GM12878 (cell line): Measurements from ENCODE around the gene GRM7. TPM values are rescaled to one million over a fixed set of nuclear protein-coding genes. Genes with fewer than 3 reads are reported as not detected.

ENCODE experiments used
- ATAC-seq: fragments of 200-7000 bp; cut with Tn5 transposase; 3 replicates; pipeline ENCODE4 v1.9.1; 2020; ENCODE audit warnings: mild to moderate bottlenecking, moderate library complexity
- BruUV-seq: library from RNA; stranded (reverse); fragments of 400-500 nt; replicated peaks from 2 replicates; lab custom pipeline; 2021; lab: Mats Ljungman, UMichigan
- CTCF ChIA-PET: fragments of 300-600 bp; sonication (Branson Sonifier 250); formaldehyde crosslinking; extraction: SDS; loops from one replicate; lab custom pipeline; 2021; ENCODE audit warnings: inconsistent platforms; lab: Yijun Ruan, JAX
- POLR2A ChIA-PET: fragments of 350-600 bp; formaldehyde crosslinking; extraction: SDS; loops from one replicate; lab custom pipeline; 2021; ENCODE audit warnings: inconsistent platforms; lab: Charles Lee
- RAD21 ChIA-PET: fragments of 300-600 bp; sonication (Branson Sonifier 250); formaldehyde crosslinking; loops from one replicate; lab custom pipeline; 2023; ENCODE audit warnings: antibody characterized with exemption; ENCODE audit not compliant: unreplicated experiment; lab: Charles Lee
- SMC1A ChIA-PET: fragments of 300-600 bp; sonication (Branson Sonifier 250); formaldehyde crosslinking; loops from one replicate; lab custom pipeline; 2023; ENCODE audit not compliant: unreplicated experiment, uncharacterized antibody; lab: Charles Lee
- DNase-seq: peaks from one replicate; pipeline ENCODE4 v3.0.0-alpha.2; 2011; ENCODE audit warnings: low read depth, low spot score
- FAIRE-seq: peaks from 3 replicates; lab custom pipeline; 2011; peaks lifted over from hg19 to GRCh38; lab: Jason Lieb, UNC
- H2AFZ ChIP-seq: 2 replicates; pipeline ENCODE4 v1.6.0; 2011; ENCODE audit warnings: low read depth, low read length, control low read depth; ENCODE audit not compliant: control insufficient read depth
- H3K27ac ChIP-seq: 2 replicates; pipeline ENCODE4 v1.5.1; 2011; ENCODE audit warnings: control low read depth; ENCODE audit not compliant: control insufficient read depth, insufficient read depth
- H3K27me3 ChIP-seq, 2 experiments: replicated peaks in 1 of 2; 2 replicates each; pipeline versions ENCODE4 v1.6.0 to v1.6.1; 2011; ENCODE audit warnings: low read length in 1 of 2; ENCODE audit not compliant: control insufficient read depth in 2 of 2, insufficient read depth in 2 of 2
- H3K36me3 ChIP-seq, 2 experiments: 2 replicates each; pipeline ENCODE4 v1.5.1; 2011; ENCODE audit warnings: low read length in 1 of 2; ENCODE audit not compliant: control insufficient read depth in 2 of 2, insufficient read depth in 2 of 2
- H3K4me1 ChIP-seq: 2 replicates; pipeline ENCODE4 v1.6.1; 2011; ENCODE audit warnings: mild to moderate bottlenecking, low read length, moderate library complexity, mixed read lengths; ENCODE audit not compliant: control insufficient read depth, insufficient read depth
- H3K4me2 ChIP-seq: 2 replicates; pipeline ENCODE4 v1.6.0; 2011; ENCODE audit warnings: control low read depth; ENCODE audit not compliant: control insufficient read depth, insufficient read depth
- H3K4me3 ChIP-seq: fragments of 200-600 bp; sonication (generic); 2 replicates; pipeline ENCODE4 v1.5.1; 2016
- H3K79me2 ChIP-seq: 2 replicates; pipeline ENCODE4 v1.6.0; 2011; ENCODE audit warnings: low read length; ENCODE audit not compliant: control insufficient read depth, insufficient read depth
- H3K9ac ChIP-seq: 2 replicates; pipeline ENCODE4 v1.8.0; 2011; ENCODE audit warnings: low read length, control low read depth, mixed read lengths; ENCODE audit not compliant: control insufficient read depth, insufficient read depth
- H3K9me3 ChIP-seq: replicated peaks from 3 replicates; pipeline ENCODE4 v1.5.1; 2011; ENCODE audit warnings: mild to moderate bottlenecking, low read length; ENCODE audit not compliant: control insufficient read depth, insufficient read depth
- H4K20me1 ChIP-seq: 2 replicates; pipeline ENCODE4 v1.6.0; 2011; ENCODE audit not compliant: control insufficient read depth, insufficient read depth
- EZH2 ChIP-seq: IDR thresholded peaks from 2 replicates; pipeline ENCODE4 v1.6.1; 2012; ENCODE audit warnings: low read depth, mild to moderate bottlenecking, control low read depth, inconsistent platforms, low read length, borderline replicate concordance; ENCODE audit not compliant: control insufficient read depth
- IRF4 ChIP-seq: IDR thresholded peaks from 2 replicates; pipeline ENCODE4 v1.6.1; 2011; ENCODE audit warnings: low read depth, low read length
- LARP7 ChIP-seq: fragments of 450-650 bp; IDR thresholded peaks from 2 replicates; pipeline ENCODE4 v1.6.1; 2017; ENCODE audit warnings: mild to moderate bottlenecking
- MEF2B ChIP-seq: fragments of 450-650 bp; IDR thresholded peaks from 2 replicates; pipeline ENCODE4 v1.6.1; 2018; ENCODE audit warnings: mild to moderate bottlenecking, moderate library complexity; ENCODE audit not compliant: partially characterized antibody, poor library complexity, severe bottlenecking
- POLR2A ChIP-seq: IDR thresholded peaks from 2 replicates; pipeline ENCODE4 v1.6.1; 2011; ENCODE audit warnings: low read depth, mild to moderate bottlenecking, low read length
- SMAD1 ChIP-seq: fragments of 450-650 bp; IDR thresholded peaks from 2 replicates; pipeline ENCODE4 v1.6.1; 2018; ENCODE audit warnings: mild to moderate bottlenecking, low read depth; ENCODE audit not compliant: partially characterized antibody
- SRF ChIP-seq, 2 experiments: IDR thresholded peaks; 2 replicates each; pipeline ENCODE4 v1.6.1; 2011; ENCODE audit warnings: low read depth in 2 of 2, low read length in 2 of 2, mild to moderate bottlenecking in 1 of 2, moderate library complexity in 1 of 2
- STAT1 ChIP-seq: fragments of 450-650 bp; conservative IDR thresholded peaks from 2 replicates; pipeline ENCODE4 v1.6.1; 2014; ENCODE audit warnings: antibody characterized with exemption, mild to moderate bottlenecking
- STAT3 ChIP-seq: IDR thresholded peaks from 2 replicates; pipeline ENCODE4 v1.6.1; 2011; ENCODE audit warnings: low read depth, low read length, improper control_type of control experiment
- TARDBP ChIP-seq: IDR thresholded peaks from 2 replicates; pipeline ENCODE4 v1.6.1; 2016; ENCODE audit warnings: borderline replicate concordance
- in situ Hi-C: fragments of 300-500 bp; cut with MboI; formaldehyde crosslinking; loops from 9 replicates; pipeline ENCODE4 v1.14.3; 2018; ENCODE audit warnings: mixed read lengths
- intact Hi-C: fragments of 100-400 bp; cut with micrococcal nuclease; formaldehyde crosslinking; loops from one replicate; pipeline ENCODE4 v1.14.2; 2022; ENCODE audit not compliant: unreplicated experiment
- polyA plus RNA-seq, 11 experiments: library from polyadenylated mRNA; depleted of rRNA in 4 of 11; unstranded in 6 of 11; stranded (reverse) in 5 of 11; fragments of >200 nt; fragmentation: Nextera tagmentation in 4 of 11; fragmentation: Illumina TruSeq in 1 of 11; extraction: Ambion mirVana in 4 of 11; extraction: Trizol in 1 of 11; gene quantifications; 1 replicate in 1 of 11; 2 replicates in 10 of 11; pipeline versions ENCODE4 v1.2.1 to v1.2.3, GENCODE V29; 2011 to 2016; ENCODE audit warnings: inconsistent platforms in 2 of 11, missing spikeins in 2 of 11, low read depth in 1 of 11
- total RNA-seq, 4 experiments: library from RNA; depleted of rRNA in 3 of 4; stranded (reverse); fragments of >200 nt in 3 of 4; fragmentation: Illumina TruSeq in 1 of 4; extraction: Trizol in 1 of 4; gene quantifications; 2 replicates each; pipeline versions ENCODE4 v1.2.1 to v1.2.3, GENCODE V29; 2013 to 2021
- TF ChIP-seq, protein P1 (sequence below): fragments of 450-650 bp; IDR thresholded peaks from 2 replicates; pipeline ENCODE4 v1.6.1; 2018; ENCODE audit warnings: mild to moderate bottlenecking, low read depth, moderate library complexity; ENCODE audit not compliant: partially characterized antibody
- TF ChIP-seq, protein P2 (sequence below): IDR thresholded peaks from 2 replicates; pipeline ENCODE4 v1.6.1; 2012; ENCODE audit warnings: improper control_type of control experiment, low read depth, low read length; ENCODE audit not compliant: insufficient replicate concordance

Gene GRM7
- total and polyA plus RNA-seq, 10 of the 15 experiments (the other 5 are each of a cell fraction or from before 2014, with no cell fraction given): not detected

DNA sequence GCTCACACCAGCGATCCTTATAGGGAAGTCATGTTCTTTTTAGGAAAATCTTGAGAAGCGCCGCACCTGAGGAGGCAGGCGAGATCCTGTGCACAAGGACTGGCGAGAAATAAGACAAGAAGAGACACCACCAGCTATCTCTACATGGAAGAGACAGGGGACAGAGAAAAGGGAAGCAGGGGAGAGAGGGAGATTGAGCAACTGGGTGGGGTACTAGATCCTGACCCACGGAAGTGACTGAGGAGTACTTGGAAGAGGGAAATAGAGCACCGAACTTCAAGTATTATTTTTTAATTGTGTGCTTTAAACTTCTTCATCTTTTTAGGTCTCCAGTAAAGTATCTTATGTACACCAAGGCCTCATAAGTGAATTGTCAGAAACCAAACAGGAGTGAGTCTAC, 898.7 kb downstream of the GRM7 start (continued):
- TF ChIP-seq, protein P1, sequence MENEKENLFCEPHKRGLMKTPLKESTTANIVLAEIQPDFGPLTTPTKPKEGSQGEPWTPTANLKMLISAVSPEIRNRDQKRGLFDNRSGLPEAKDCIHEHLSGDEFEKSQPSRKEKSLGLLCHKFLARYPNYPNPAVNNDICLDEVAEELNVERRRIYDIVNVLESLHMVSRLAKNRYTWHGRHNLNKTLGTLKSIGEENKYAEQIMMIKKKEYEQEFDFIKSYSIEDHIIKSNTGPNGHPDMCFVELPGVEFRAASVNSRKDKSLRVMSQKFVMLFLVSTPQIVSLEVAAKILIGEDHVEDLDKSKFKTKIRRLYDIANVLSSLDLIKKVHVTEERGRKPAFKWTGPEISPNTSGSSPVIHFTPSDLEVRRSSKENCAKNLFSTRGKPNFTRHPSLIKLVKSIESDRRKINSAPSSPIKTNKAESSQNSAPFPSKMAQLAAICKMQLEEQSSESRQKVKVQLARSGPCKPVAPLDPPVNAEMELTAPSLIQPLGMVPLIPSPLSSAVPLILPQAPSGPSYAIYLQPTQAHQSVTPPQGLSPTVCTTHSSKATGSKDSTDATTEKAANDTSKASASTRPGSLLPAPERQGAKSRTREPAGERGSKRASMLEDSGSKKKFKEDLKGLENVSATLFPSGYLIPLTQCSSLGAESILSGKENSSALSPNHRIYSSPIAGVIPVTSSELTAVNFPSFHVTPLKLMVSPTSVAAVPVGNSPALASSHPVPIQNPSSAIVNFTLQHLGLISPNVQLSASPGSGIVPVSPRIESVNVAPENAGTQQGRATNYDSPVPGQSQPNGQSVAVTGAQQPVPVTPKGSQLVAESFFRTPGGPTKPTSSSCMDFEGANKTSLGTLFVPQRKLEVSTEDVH: no peak
- TF ChIP-seq STAT3: no peak
- TF ChIP-seq, protein P2, sequence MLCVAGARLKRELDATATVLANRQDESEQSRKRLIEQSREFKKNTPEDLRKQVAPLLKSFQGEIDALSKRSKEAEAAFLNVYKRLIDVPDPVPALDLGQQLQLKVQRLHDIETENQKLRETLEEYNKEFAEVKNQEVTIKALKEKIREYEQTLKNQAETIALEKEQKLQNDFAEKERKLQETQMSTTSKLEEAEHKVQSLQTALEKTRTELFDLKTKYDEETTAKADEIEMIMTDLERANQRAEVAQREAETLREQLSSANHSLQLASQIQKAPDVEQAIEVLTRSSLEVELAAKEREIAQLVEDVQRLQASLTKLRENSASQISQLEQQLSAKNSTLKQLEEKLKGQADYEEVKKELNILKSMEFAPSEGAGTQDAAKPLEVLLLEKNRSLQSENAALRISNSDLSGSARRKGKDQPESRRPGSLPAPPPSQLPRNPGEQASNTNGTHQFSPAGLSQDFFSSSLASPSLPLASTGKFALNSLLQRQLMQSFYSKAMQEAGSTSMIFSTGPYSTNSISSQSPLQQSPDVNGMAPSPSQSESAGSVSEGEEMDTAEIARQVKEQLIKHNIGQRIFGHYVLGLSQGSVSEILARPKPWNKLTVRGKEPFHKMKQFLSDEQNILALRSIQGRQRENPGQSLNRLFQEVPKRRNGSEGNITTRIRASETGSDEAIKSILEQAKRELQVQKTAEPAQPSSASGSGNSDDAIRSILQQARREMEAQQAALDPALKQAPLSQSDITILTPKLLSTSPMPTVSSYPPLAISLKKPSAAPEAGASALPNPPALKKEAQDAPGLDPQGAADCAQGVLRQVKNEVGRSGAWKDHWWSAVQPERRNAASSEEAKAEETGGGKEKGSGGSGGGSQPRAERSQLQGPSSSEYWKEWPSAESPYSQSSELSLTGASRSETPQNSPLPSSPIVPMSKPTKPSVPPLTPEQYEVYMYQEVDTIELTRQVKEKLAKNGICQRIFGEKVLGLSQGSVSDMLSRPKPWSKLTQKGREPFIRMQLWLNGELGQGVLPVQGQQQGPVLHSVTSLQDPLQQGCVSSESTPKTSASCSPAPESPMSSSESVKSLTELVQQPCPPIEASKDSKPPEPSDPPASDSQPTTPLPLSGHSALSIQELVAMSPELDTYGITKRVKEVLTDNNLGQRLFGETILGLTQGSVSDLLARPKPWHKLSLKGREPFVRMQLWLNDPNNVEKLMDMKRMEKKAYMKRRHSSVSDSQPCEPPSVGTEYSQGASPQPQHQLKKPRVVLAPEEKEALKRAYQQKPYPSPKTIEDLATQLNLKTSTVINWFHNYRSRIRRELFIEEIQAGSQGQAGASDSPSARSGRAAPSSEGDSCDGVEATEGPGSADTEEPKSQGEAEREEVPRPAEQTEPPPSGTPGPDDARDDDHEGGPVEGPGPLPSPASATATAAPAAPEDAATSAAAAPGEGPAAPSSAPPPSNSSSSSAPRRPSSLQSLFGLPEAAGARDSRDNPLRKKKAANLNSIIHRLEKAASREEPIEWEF: no peak
- TF ChIP-seq MEF2B: no peak

DNA sequence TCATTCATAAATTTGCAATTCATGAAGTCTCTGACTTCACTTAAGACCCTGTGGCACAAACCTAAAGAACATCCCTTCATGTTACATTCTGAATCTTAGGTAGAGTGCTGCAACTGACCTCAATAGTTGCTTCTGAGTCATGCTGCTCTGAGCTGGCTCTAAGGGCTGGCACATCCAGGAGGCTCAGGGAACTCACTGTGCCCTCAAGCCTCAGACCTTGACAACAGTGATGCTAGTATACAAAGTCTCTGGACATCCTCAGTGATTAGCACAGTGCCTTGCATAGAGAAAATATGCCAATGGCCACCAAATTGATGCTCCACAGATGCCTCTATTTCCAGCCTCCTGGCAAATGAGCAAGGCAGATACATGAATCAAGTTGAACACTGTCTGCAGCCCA, 899.8 kb downstream of the GRM7 start:
- ChIA-PET RAD21 (no interaction called here), CTCF (no interaction called here)
- Histone ChIP-seq H3K36me3 (no peaks in the 10 kb centered on the region), H3K4me1 (no peaks in the 10 kb centered on the region), H3K27ac (no peak overlapping the region), H3K4me2 (no peak overlapping the region), H3K4me3 (no peak overlapping the region), H3K9ac (no peak overlapping the region), H3K79me2 (no peaks in the 10 kb centered on the region)
- ATAC-seq (no peak), FAIRE-seq (no peak), DNase-seq (no peak)
- in situ Hi-C loops: no loop called here
- intact Hi-C loops: no loop called here
- BruUV-seq: no TSS peak
- TF ChIP-seq SMAD1 (no peak), LARP7 (no peak), SRF (IDR thresholded peaks at IDR 0.05; ENCODE audit: low read depth in 2 of 2, low read length in 2 of 2) (no peak), EZH2 (no peak), POLR2A (no peak), IRF4 (no peak), STAT1 (no peak), TARDBP (no peak)
- TF ChIP-seq, all 136 proteins: peak for 0
- ChIA-PET SMC1A (no interaction called here), POLR2A (no interaction called here)
- no peaks in the 10 kb centered on the region for H3K27me3 ChIP-seq
- H2AFZ ChIP-seq: no peak overlapping the region
- H4K20me1 ChIP-seq: no peaks in the 10 kb centered on the region
- no peaks in the 10 kb centered on the region for H3K9me3 ChIP-seq
